Smooth muscle cell (in vitro differentiated cells): Measurements from ENCODE around the gene CPEB2. TPM values are rescaled to one million over a fixed set of nuclear protein-coding genes. Genes with fewer than 3 reads are reported as not detected.
A peak's percentile ranks its signal among the peaks of the same experiment; 100 is the strongest.

ENCODE experiments used
- DNase-seq: peaks from one replicate; lab custom pipeline; 2025; ENCODE audit not compliant: unreplicated experiment; lab: John Stamatoyannopoulos, UW
- H2AFZ ChIP-seq: fragments of 200-600 bp; sonication (generic); 2 replicates; pipeline ENCODE4 v1.6.0; 2016; ENCODE audit warnings: antibody characterized with exemption, low read depth, mild to moderate bottlenecking
- H3F3A ChIP-seq: fragments of 200-600 bp; sonication (generic); 2 replicates; pipeline ENCODE4 v1.6.0; 2017; ENCODE audit warnings: antibody characterized with exemption, low read depth
- H3K27ac ChIP-seq: fragments of 200-600 bp; sonication (generic); 2 replicates; pipeline ENCODE4 v1.5.1; 2016; ENCODE audit warnings: low read depth, mild to moderate bottlenecking
- H3K27me3 ChIP-seq: fragments of 200-600 bp; sonication (generic); 2 replicates; pipeline ENCODE4 v1.6.1; 2016; ENCODE audit warnings: low read depth, mild to moderate bottlenecking
- H3K36me3 ChIP-seq: fragments of 200-600 bp; sonication (generic); 2 replicates; pipeline ENCODE4 v1.5.1; 2016; ENCODE audit warnings: low read depth
- H3K4me1 ChIP-seq: fragments of 200-600 bp; sonication (generic); 2 replicates; pipeline ENCODE4 v1.5.1; 2016; ENCODE audit warnings: low read depth
- H3K4me2 ChIP-seq: fragments of 200-600 bp; sonication (generic); 2 replicates; pipeline ENCODE4 v1.6.0; 2016; ENCODE audit warnings: mild to moderate bottlenecking
- H3K4me3 ChIP-seq: fragments of 200-600 bp; sonication (generic); 2 replicates; pipeline ENCODE4 v1.5.1; 2016; ENCODE audit warnings: mild to moderate bottlenecking
- H3K79me2 ChIP-seq: fragments of 200-600 bp; sonication (generic); 2 replicates; pipeline ENCODE4 v1.6.0; 2016; ENCODE audit warnings: low read depth, mild to moderate bottlenecking
- H3K9ac ChIP-seq: fragments of 200-600 bp; sonication (generic); 2 replicates; pipeline ENCODE4 v1.6.0; 2016; ENCODE audit warnings: low read depth
- H3K9me3 ChIP-seq: fragments of 200-600 bp; sonication (generic); replicated peaks from 2 replicates; pipeline ENCODE4 v1.5.1; 2016; ENCODE audit warnings: low read depth
- H4K20me1 ChIP-seq: fragments of 200-600 bp; sonication (generic); 2 replicates; pipeline ENCODE4 v1.6.0; 2016; ENCODE audit warnings: low read depth
- WGBS: methylation state at CpG from one replicate; pipeline ENCODE4 v1.1.7; 2016; ENCODE audit warnings: low lambda C conversion rate; 5-methylcytosine and 5-hydroxymethylcytosine counted together
- polyA plus RNA-seq: library from polyadenylated mRNA; unstranded; fragments of >200 nt; fragmentation: Nextera tagmentation; extraction: Ambion mirVana; gene quantifications from 2 replicates; pipeline ENCODE4 v1.2.1, GENCODE V29; 2016
- total RNA-seq: library from RNA; depleted of rRNA; stranded (reverse); fragments of >200 nt; gene quantifications from 2 replicates; pipeline ENCODE4 v1.2.3, GENCODE V29; 2014
- TF ChIP-seq, protein P1 (sequence below): fragments of 200-600 bp; sonication (generic); IDR thresholded peaks from 2 replicates; pipeline ENCODE4 v1.5.1; 2017; ENCODE audit warnings: borderline replicate concordance, mild to moderate bottlenecking, antibody characterized with exemption; ENCODE audit not compliant: insufficient read depth, poor library complexity, severe bottlenecking

CPEB2 gene
- total and polyA plus RNA-seq, 2 experiments from 2014 or later, result 5.8 to 35.4 TPM

- Histone ChIP-seq H3K27ac (peak overlapping the region; percentile 53), H3K4me3 (peak overlapping the region; percentile 91), H3K4me2 (peak overlapping the region; percentile 85), H3K27me3 (no peaks in the 10 kb centered on the region), H3K36me3 (peaks cover 11% of the 10 kb centered on the region), H3K4me1 (peaks cover 12% of the 10 kb centered on the region), H3K9ac (peak overlapping the region; percentile 78), H3K79me2 (peaks cover 52% of the 10 kb centered on the region), H3K9me3 (no peaks in the 10 kb centered on the region), H4K20me1 (peaks cover 52% of the 10 kb centered on the region), H3F3A (peaks cover 5% of the 10 kb centered on the region), H2AFZ (no peak overlapping the region)
- peak; percentile 15 for DNase-seq
- TF ChIP-seq, protein P1, sequence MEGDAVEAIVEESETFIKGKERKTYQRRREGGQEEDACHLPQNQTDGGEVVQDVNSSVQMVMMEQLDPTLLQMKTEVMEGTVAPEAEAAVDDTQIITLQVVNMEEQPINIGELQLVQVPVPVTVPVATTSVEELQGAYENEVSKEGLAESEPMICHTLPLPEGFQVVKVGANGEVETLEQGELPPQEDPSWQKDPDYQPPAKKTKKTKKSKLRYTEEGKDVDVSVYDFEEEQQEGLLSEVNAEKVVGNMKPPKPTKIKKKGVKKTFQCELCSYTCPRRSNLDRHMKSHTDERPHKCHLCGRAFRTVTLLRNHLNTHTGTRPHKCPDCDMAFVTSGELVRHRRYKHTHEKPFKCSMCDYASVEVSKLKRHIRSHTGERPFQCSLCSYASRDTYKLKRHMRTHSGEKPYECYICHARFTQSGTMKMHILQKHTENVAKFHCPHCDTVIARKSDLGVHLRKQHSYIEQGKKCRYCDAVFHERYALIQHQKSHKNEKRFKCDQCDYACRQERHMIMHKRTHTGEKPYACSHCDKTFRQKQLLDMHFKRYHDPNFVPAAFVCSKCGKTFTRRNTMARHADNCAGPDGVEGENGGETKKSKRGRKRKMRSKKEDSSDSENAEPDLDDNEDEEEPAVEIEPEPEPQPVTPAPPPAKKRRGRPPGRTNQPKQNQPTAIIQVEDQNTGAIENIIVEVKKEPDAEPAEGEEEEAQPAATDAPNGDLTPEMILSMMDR, result no peak
- under 1% methylated on average over 54 of the region's 109 CpGs for WGBS
Measured at GRCh38 chr4:15003891-15004738, 1.8 kb downstream of the CPEB2 start.

- peaks cover 12% of the 10 kb centered on the region for H3K4me1 ChIP-seq
- H3K27me3 ChIP-seq, result no peaks in the 10 kb centered on the region
- H3K4me2 ChIP-seq, result peak overlapping the region; percentile 85
- TF ChIP-seq, protein P1, result no peak
- H3F3A ChIP-seq, result peaks cover 5% of the 10 kb centered on the region
- peak overlapping the region; percentile 78 for H3K9ac ChIP-seq
- H3K36me3 ChIP-seq, result peaks cover 15% of the 10 kb centered on the region
- peak overlapping the region; percentile 91 for H3K4me3 ChIP-seq
- peaks cover 59% of the 10 kb centered on the region for H4K20me1 ChIP-seq
- peaks cover 59% of the 10 kb centered on the region for H3K79me2 ChIP-seq
- no peaks in the 10 kb centered on the region for H3K9me3 ChIP-seq
- 1% methylated on average over 33 of the region's 43 CpGs for WGBS
- H3K27ac ChIP-seq, result peak overlapping the region; percentile 53
- peak; percentile 7 for DNase-seq
- H2AFZ ChIP-seq, result peak overlapping the region; percentile 9
Measured at GRCh38 chr4:15004739-15005301, 2.5 kb downstream of the CPEB2 start.

- no peak for DNase-seq
- H2AFZ ChIP-seq, result peak overlapping the region; percentile 9
- peak overlapping the region; percentile 78 for H3K9ac ChIP-seq
- H3K27me3 ChIP-seq, result no peaks in the 10 kb centered on the region
- peak overlapping the region; percentile 53 for H3K27ac ChIP-seq
- H3K4me2 ChIP-seq, result peak overlapping the region; percentile 85
- 37% methylated on average over 4 of the region's 4 CpGs for WGBS
- H3K4me3 ChIP-seq, result peak overlapping the region; percentile 91
- H3K79me2 ChIP-seq, result peaks cover 66% of the 10 kb centered on the region
- H3K4me1 ChIP-seq, result peaks cover 10% of the 10 kb centered on the region
- H3K36me3 ChIP-seq, result peaks cover 15% of the 10 kb centered on the region
- no peaks in the 10 kb centered on the region for H3K9me3 ChIP-seq
- peaks cover 67% of the 10 kb centered on the region for H4K20me1 ChIP-seq
- H3F3A ChIP-seq, result peaks cover 5% of the 10 kb centered on the region
- TF ChIP-seq, protein P1, result no peak
Measured at GRCh38 chr4:15005474-15006115, 3.3 kb downstream of the CPEB2 start.
